HG03039 (cell line): Measurements from ENCODE around the gene TRIM37.
A peak's percentile ranks its signal among the peaks of the same experiment; 100 is the strongest.
"Not testable (repeated sequence)": the region's sequence is repeated elsewhere in the genome, so short reads cannot be mapped to it uniquely, and the experiment has no call there.

Experiments
- ATAC-seq: cut with Tn5 transposase; IDR thresholded peaks from one replicate; pipeline ENCODE4 v1.9.1; 2021; ENCODE audit warnings: mild to moderate bottlenecking, moderate library complexity; ENCODE audit not compliant: unreplicated experiment

TRIM37 gene

GRCh38 chr17:59115474-59115873, 8.8 kb upstream of the TRIM37 start:
- ATAC-seq = no peak

GRCh38 chr17:59111539-59111938, 4.9 kb upstream of the TRIM37 start:
- ATAC-seq = no peak

GRCh38 chr17:59110973-59111372, 4.3 kb upstream of the TRIM37 start:
- no peak for ATAC-seq

DNA sequence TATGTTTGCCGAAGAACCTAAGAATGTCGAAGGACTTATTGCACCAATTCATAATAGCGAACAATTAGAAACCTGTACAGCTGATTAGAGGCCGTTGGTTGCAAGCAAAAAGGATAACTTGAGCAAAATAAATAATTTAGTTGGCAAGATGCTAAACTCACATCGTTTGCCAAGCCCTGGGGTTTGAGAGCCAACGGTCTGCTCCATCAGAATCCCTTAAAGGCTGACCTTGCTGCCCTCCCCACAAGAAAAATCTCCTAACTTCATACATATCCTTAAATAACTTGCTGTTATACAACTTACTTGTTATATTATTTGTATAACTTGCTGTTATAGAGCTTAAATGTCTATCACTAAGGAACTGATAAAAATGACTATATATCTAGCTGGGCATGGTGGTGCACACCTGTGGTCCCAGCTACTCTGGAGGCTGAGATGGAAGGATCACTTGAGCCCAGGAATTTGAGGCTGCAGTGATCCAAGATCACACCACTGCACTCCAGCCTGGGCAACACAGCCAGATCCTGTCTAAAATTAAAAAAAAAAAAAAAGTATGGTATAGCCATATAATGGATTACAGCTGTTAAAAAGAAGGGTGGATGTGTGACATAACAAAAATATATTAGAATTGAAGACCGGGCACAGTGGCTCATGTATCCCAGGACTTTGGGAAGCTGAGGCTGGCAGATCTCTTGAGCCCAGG, 1.9 kb upstream of the TRIM37 start:
- no peak for ATAC-seq

DNA sequence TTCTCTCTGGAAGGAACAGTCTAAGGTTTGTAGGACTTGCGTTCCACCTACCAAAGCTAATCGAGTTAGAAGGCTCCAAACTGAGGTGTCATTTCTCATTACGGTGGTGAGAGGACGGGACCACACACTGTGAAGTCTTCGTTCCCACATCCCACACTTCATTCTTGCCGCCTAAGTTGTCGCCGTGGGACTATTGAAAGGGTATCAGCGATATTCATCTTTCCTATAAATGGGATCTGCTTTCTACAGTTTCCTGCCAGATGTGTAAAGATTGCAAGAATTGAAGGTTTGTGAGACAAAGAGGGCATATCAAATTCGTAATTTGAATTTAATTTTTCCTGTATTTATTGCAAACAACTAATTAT, 608 bp upstream of the TRIM37 start:
- no peak for ATAC-seq

DNA sequence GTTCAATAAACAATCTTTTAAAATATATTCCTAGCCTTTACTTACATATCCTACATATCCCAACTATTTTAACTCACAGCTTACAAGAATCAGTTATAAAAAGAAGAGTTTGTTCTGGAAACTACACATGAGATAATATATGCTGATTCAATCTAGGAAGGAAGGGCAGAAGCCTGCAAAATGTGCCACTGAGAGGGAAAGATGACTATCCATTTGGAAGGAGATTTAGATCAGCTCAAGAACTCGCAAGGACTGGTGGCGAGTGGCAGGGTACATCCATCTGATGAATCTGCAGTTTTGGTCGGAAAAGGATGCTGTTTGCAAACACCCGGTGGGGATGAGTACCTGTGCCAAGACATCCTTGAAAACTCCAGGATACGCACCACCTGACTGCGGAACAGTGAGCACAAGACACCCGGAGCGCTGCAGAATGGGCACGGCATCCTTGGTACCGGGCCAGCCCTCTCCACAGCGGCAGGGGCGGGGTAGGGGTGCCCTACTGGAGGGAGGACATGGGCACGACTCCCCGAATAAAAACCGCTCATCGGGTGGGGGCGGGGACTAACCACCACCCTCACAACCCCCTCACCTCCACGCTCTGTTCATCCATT, 723 bp downstream of the TRIM37 start:
- peak; percentile 8 for ATAC-seq

GRCh38 chr17:59101178-59101577, 5.5 kb downstream of the TRIM37 start:
- no peak for ATAC-seq

- no peak for ATAC-seq
Observed at GRCh38 chr17:59097876-59098275, 8.8 kb downstream of the TRIM37 start.

DNA sequence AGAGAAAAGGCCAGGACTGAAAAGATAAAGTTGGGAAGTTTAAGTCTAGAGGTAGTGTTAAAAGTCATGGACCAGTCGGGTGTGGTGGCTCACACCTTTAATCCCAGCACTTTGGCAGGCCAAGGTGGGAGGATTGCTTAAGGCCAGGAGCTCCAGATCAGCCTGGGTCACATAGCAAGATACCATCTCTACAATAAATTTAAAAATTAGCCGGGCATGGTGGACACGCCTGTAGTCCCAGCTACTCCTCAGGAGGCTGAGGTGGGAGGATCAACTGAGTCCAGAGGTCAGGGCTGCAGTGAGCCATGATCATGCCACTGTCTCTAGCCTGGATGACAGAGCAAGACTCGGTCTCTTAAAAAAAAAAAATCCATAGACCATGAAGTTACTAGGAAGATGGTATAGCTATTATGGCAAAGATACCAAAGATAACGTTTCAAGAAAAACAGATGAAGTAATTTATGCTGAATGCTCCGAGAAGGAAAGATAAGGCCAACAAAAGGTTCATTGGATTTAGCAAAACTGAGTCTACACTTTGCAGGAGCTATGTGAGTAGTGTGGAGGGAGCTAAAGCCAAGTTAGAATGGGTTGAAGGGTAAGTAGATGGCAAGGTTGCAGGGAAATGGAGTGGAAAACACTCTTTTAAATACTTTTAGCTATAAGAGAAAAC, 11.7 kb downstream of the TRIM37 start:
- no peak for ATAC-seq

DNA sequence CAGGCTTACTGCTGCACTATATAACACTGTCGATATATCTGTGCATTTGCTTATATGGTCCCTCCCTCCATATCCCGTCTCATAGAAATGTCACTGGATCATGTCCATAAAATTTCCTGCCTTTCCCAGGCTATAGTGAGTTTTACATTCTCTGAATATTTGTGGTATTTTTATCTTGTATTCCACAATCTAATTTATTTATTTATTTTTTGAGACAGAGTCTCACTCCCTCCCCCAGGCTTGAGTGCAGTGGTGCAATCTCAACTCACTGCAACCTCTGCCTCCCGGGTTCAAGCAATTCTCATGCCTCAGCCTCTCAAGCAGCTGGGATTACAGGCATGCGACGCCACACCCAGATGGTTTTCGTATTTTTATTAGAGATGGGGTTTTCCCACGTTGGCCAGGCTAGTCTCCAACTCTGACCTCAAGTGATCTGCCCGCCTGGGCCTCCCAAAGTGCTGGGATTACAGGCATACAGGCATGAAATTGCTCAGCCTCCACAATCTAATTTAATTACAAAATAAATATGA, 12.9 kb downstream of the TRIM37 start:
- ATAC-seq = no peak

GRCh38 chr17:59093145-59093701, 13.5 kb downstream of the TRIM37 start:
- ATAC-seq = no peak

GRCh38 chr17:59090593-59090992, 16.1 kb downstream of the TRIM37 start:
- not testable (repeated sequence) for ATAC-seq

GRCh38 chr17:59084154-59084553, 22.5 kb downstream of the TRIM37 start:
- ATAC-seq = no peak

DNA sequence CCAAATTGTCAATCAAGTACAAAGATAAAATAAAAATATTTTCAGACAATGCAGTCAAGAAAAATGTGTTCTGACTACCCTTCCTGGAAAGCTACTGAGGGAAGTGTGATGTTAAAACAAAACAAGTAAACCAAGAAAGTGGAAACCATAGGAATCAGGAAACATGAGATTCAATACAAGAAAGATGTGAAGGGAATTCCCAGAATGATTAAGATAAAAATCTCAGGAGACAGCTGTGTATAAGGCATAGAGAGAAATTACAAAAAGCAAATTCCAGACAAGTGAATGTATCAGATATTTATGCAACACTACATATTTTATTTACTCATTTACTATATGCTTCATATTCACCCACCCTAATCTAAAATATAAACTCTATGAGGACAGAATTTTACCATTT, 32.2 kb downstream of the TRIM37 start:
- no peak for ATAC-seq

DNA sequence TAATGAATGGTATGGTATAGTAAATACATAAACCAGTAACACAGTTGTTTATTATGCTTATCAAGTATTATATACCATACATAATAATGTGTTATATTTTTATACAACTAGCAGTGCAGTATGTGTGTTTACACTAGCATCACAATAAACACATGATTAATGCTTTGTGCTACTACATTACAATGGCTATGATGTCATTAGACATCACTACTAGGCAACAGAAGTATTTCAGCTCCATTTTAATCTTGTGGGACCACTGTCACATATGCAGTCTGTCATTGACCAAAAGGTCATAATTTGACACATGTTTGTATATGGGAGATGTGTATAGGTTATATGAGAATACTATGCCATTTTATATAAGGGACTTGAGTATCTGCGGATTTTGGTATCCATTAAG, 32.7 kb downstream of the TRIM37 start:
- ATAC-seq = no peak

DNA sequence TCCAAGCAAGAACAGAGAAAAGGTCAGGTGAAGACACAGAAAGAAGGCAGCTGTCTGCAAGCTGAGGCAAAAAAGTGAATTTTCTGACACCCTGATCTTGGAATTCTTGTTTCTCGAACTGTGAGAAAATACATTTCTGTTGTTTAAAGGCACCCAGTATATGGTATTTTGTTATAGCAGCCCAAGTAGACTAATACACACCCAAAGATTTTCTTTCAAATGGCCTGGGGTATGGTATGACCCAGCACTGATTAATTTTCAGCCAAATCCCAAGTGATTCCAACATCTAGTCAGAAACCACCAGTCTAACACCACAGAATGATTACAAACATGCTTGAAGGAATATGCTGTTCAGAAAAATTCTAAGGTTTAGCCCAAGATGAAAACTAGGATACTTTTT, 36.8 kb downstream of the TRIM37 start:
- ATAC-seq = no peak

DNA sequence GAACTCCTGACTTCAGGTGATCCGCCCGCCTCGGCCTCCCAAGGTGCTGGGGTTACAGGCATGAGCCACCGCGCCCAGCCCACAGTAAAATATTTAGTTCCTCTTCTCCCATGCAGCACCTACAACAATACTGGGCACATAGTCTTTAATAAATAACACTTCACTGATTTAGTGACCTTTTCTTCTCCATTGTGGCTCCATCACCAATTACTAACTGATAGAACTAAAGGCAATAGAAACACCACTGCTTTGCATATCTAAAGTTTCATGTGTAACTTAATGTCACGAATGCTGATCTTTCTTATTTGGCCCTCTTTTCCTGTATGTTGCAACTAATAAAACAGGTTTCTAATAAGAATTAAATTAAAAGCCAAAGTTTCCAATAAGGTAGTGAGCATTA, 38.9 kb downstream of the TRIM37 start:
- no peak for ATAC-seq

DNA sequence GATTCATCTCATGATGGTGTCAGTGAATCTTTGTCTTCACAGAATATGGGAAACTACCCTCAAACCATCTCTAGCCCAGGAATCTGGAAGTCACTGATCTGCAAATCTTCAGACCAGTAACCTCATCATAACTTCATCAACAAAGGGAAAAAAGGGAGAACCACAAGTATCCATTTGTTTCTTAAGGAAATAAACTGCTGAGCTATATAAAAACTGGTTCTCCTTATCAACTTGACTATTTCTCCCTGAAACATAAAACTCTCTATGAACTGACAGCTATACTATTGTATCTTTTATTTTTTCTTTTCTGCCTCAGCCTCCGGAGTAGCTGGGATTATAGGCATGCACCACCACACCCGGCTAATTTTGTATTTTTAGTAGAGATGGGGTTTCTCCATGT, 39.3 kb downstream of the TRIM37 start:
- ATAC-seq = no peak

GRCh38 chr17:59062509-59062908, 44.2 kb downstream of the TRIM37 start:
- ATAC-seq = no peak

GRCh38 chr17:59056857-59057256, 49.8 kb downstream of the TRIM37 start:
- no peak for ATAC-seq

- no peak for ATAC-seq
Observed at GRCh38 chr17:59049798-59050197, 56.9 kb downstream of the TRIM37 start.

- no peak for ATAC-seq
Observed at GRCh38 chr17:59047616-59048015, 59.1 kb downstream of the TRIM37 start.
